A549 (cell line): ENCODE data around the gene ALS2. TPM values are rescaled to one million over a fixed set of nuclear protein-coding genes. Genes with fewer than 3 reads are reported as not detected.

Experiments
- ATAC-seq, 2 experiments: fragments of 200-7000 bp in 1 of 2; fragments of >200 bp in 1 of 2; cut with Nextera tagmentation in 1 of 2; cut with Tn5 transposase in 1 of 2; 3 replicates each; pipeline versions ENCODE4 v1.8.0 to v1.9.1; 2018 to 2020; ENCODE audit warnings: mild to moderate bottlenecking in 1 of 2, moderate library complexity in 1 of 2
- CTCF ChIA-PET: fragments of 300-600 bp; sonication (Branson Sonifier 250); formaldehyde crosslinking; extraction: SDS; loops from one replicate; lab custom pipeline; 2021; ENCODE audit warnings: antibody characterized with exemption, inconsistent platforms; lab: Yijun Ruan, JAX
- POLR2A ChIA-PET: fragments of 350-600 bp; formaldehyde crosslinking; extraction: SDS; loops from one replicate; lab custom pipeline; 2021; ENCODE audit warnings: antibody characterized with exemption, inconsistent platforms; lab: Yijun Ruan, JAX
- DNase-seq, 2 experiments: peaks; one replicate each; pipeline versions ENCODE4 v3.0.0 to v3.0.0-alpha.2; 2011 to 2016; ENCODE audit warnings: low read depth in 1 of 2, low spot score in 1 of 2
- FAIRE-seq: peaks from 2 replicates; lab custom pipeline; 2011; peaks lifted over from hg19 to GRCh38; lab: Jason Lieb, UNC
- H3K27ac ChIP-seq, 2 experiments: fragments of >200 bp; sonication (Bioruptor Twin); formaldehyde crosslinking; 3 replicates each; pipeline ENCODE4 v1.5.1; 2016 to 2017
- H3K4me1 ChIP-seq: fragments of >200 bp; sonication (Bioruptor Twin); formaldehyde crosslinking; 3 replicates; pipeline ENCODE4 v1.6.1; 2016
- H3K4me2 ChIP-seq: fragments of >200 bp; sonication (Bioruptor Twin); formaldehyde crosslinking; 3 replicates; pipeline ENCODE4 v1.6.1; 2016
- H3K4me3 ChIP-seq: fragments of >200 bp; sonication (Bioruptor Twin); formaldehyde crosslinking; 3 replicates; pipeline ENCODE4 v1.5.1; 2016
- H3K9me3 ChIP-seq: fragments of >200 bp; sonication (Bioruptor Twin); formaldehyde crosslinking; 3 replicates; pipeline ENCODE4 v1.6.1; 2016
- ATOH8 ChIP-seq: fragments of 250-450 bp; sonication (Bioruptor Pico); IDR thresholded peaks from 2 replicates; pipeline ENCODE4 v1.5.0; 2020; ENCODE audit warnings: low read depth, mild to moderate bottlenecking, moderate library complexity
- CHD2 ChIP-seq: fragments of 150-350 bp; IDR thresholded peaks from 2 replicates; pipeline ENCODE4 v1.6.1; 2014; ENCODE audit warnings: low read length; ENCODE audit not compliant: partially characterized antibody
- CHD4 ChIP-seq: fragments of 200-600 bp; sonication (generic); IDR thresholded peaks from 2 replicates; pipeline ENCODE4 v1.6.1; 2016; ENCODE audit warnings: antibody characterized with exemption, mild to moderate bottlenecking, borderline replicate concordance
- CTCF ChIP-seq: fragments of >200 bp; sonication (Bioruptor Twin); formaldehyde crosslinking; IDR thresholded peaks from 3 replicates; pipeline ENCODE4 v1.5.1; 2016
- EHF ChIP-seq: fragments of 250-450 bp; sonication (Bioruptor Pico); IDR thresholded peaks from 2 replicates; pipeline ENCODE4 v1.5.0; 2020; ENCODE audit warnings: mild to moderate bottlenecking
- FOSB ChIP-seq: fragments of 250-450 bp; sonication (Bioruptor Pico); IDR thresholded peaks from 2 replicates; pipeline ENCODE4 v1.5.0; 2020; ENCODE audit warnings: mild to moderate bottlenecking, moderate library complexity
- FOSL2 ChIP-seq, 2 experiments: fragments of 450-650 bp in 1 of 2; fragments of >200 bp in 1 of 2; sonication (Bioruptor Twin) in 1 of 2; formaldehyde crosslinking; IDR thresholded peaks; 2 replicates each; pipeline versions ENCODE4 v1.5.0 to v1.6.1; 2016 to 2020; ENCODE audit warnings: mild to moderate bottlenecking in 1 of 2, moderate library complexity in 1 of 2
- HDAC2 ChIP-seq: fragments of 200-600 bp; sonication (generic); IDR thresholded peaks from 2 replicates; pipeline ENCODE4 v1.6.1; 2016
- JUN ChIP-seq, 2 experiments: fragments of >200 bp; sonication (Bioruptor Twin); formaldehyde crosslinking; IDR thresholded peaks; 2 replicates in 1 of 2; 3 replicates in 1 of 2; pipeline ENCODE4 v1.6.1; 2016 to 2017
- KDM1A ChIP-seq: fragments of 200-600 bp; sonication (generic); IDR thresholded peaks from 2 replicates; pipeline ENCODE4 v1.6.1; 2016; ENCODE audit warnings: low read depth, mild to moderate bottlenecking
- MYC ChIP-seq: IDR thresholded peaks from 2 replicates; pipeline ENCODE4 v1.6.1; 2012; ENCODE audit warnings: mild to moderate bottlenecking, inconsistent platforms, low read length, improper control_type of control experiment, borderline replicate concordance
- POLR2A ChIP-seq: IDR thresholded peaks from 2 replicates; pipeline ENCODE4 v1.6.1; 2012; ENCODE audit warnings: mild to moderate bottlenecking, low read length
- RAD21 ChIP-seq, 2 experiments: fragments of >200 bp in 1 of 2; sonication (Bioruptor Twin) in 1 of 2; formaldehyde crosslinking in 1 of 2; IDR thresholded peaks in 1 of 2; conservative IDR thresholded peaks in 1 of 2; 2 replicates in 1 of 2; 3 replicates in 1 of 2; pipeline ENCODE4 v1.6.1; 2012 to 2018; ENCODE audit warnings: inconsistent platforms in 1 of 2
- RFX5 ChIP-seq: fragments of 450-650 bp; IDR thresholded peaks from 2 replicates; pipeline ENCODE4 v1.7.1; 2014; ENCODE audit warnings: antibody characterized with exemption, mild to moderate bottlenecking, moderate library complexity
- TP53 ChIP-seq: fragments of 250-450 bp; sonication (Bioruptor Pico); IDR thresholded peaks from 2 replicates; pipeline ENCODE4 v1.5.0; 2021; ENCODE audit warnings: mild to moderate bottlenecking, moderate library complexity
- USF2 ChIP-seq: fragments of 450-650 bp; IDR thresholded peaks from 2 replicates; pipeline ENCODE4 v1.6.1; 2014; ENCODE audit warnings: antibody characterized with exemption
- ZNF302 ChIP-seq: fragments of 250-450 bp; sonication (Bioruptor Pico); IDR thresholded peaks from 2 replicates; pipeline ENCODE4 v1.9.0; 2021; ENCODE audit warnings: inconsistent platforms, mild to moderate bottlenecking, moderate library complexity
- WGBS: methylation state at CpG from one replicate; pipeline ENCODE4 v1.1.6; 2017; ENCODE audit errors: missing lambda C conversion rate; 5-methylcytosine and 5-hydroxymethylcytosine counted together
- polyA plus RNA-seq, 4 experiments: library from polyadenylated mRNA; depleted of rRNA in 3 of 4; stranded (reverse); fragments of >200 nt; fragmentation: RNase III in 1 of 4; extraction: RNeasy Plus Mini Kit Qiagen cat#74134 plus additional on column Dnase treatment in 1 of 4; gene quantifications; 2 replicates in 3 of 4; 3 replicates in 1 of 4; pipeline ENCODE4 v1.2.3, GENCODE V29; 2011 to 2017
- TF ChIP-seq, protein P1 (sequence below): fragments of >200 bp; sonication (Bioruptor Twin); formaldehyde crosslinking; IDR thresholded peaks from 3 replicates; pipeline ENCODE4 v1.6.1; 2016

The ALS2 gene
- polyA plus RNA-seq, 2 of the 4 experiments (the other 2 are of a cell fraction), result 18.1 to 23.3 TPM

GRCh38 chr2:201709747-201710146, 71.0 kb downstream of the ALS2 start:
- WGBS, result 82% methylated on average over 5 of the region's 5 CpGs
- DNase-seq, result no peak
- no peak overlapping the region for H3K4me2 ChIP-seq
- no peak for ATAC-seq
- no peaks in the 10 kb centered on the region for H3K9me3 ChIP-seq
- TF ChIP-seq ATOH8 (CRISPR knock-in tag) (no peak), ZNF302 (CRISPR knock-in tag) (no peak), KDM1A (no peak), POLR2A (no peak), FOSB (CRISPR knock-in tag) (no peak), TP53 (CRISPR knock-in tag) (no peak)
- H3K4me3 ChIP-seq, result no peak overlapping the region
- H3K27ac ChIP-seq, result no peak overlapping the region
- POLR2A ChIA-PET, result interaction anchor here (0.8 kb wide), 1 partner anchor 258 kb away, joined by 3 read pairs; the partner anchor contains the start of genes STRADB and TRAK2
- no peaks in the 10 kb centered on the region for H3K4me1 ChIP-seq
- no peak for FAIRE-seq
- CTCF ChIA-PET, result interaction anchor here (0.6 to 2.3 kb wide), 4 partner anchors 12 to 1585 kb away, joined by 3 to 7 read pairs (median 3); partner anchors contain the start of gene MPP4

DNA sequence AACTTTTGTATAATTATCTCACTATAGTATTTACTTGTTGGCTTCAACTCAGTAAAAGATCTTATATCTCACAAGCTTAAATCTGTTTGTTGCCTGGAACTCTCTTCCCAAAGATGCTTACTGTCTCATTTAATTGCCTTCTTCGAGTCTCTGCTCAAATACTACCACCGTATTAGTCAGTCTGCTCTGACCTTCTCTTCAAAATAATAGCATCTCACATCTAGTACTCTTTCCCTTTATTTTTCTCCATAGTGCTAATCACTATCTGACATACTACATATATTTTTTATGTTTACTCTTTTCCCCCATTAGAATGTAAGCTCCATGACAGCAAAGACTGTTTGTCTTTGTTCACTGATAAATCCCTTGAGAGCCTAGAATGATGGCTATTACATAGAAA, 71.7 kb downstream of the ALS2 start:
- H3K9me3 ChIP-seq, result no peaks in the 10 kb centered on the region
- WGBS, result 42% methylated on average over 2 of the region's 2 CpGs
- no peak overlapping the region for H3K27ac ChIP-seq
- TF ChIP-seq JUN (IDR thresholded peaks at IDR 0.05) (no peak), HDAC2 (no peak), ATOH8 (CRISPR knock-in tag) (no peak), RAD21 (conservative IDR thresholded peaks at IDR 0.05 in 1 of 2, IDR thresholded peaks at IDR 0.05 in 1 of 2) (no peak), USF2 (no peak), RFX5 (no peak), CHD4 (no peak), EHF (CRISPR knock-in tag) (no peak), FOSL2 (IDR thresholded peaks at IDR 0.05) (no peak), FOSL2 (CRISPR knock-in tag; IDR thresholded peaks at IDR 0.05) (no peak)
- TF ChIP-seq, protein P1, sequence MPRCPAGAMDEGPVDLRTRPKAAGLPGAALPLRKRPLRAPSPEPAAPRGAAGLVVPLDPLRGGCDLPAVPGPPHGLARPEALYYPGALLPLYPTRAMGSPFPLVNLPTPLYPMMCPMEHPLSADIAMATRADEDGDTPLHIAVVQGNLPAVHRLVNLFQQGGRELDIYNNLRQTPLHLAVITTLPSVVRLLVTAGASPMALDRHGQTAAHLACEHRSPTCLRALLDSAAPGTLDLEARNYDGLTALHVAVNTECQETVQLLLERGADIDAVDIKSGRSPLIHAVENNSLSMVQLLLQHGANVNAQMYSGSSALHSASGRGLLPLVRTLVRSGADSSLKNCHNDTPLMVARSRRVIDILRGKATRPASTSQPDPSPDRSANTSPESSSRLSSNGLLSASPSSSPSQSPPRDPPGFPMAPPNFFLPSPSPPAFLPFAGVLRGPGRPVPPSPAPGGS, result no peak
- TF ChIP-seq, all 56 proteins: peak for 0
- ChIA-PET CTCF (interaction anchor here (0.6 to 2.3 kb wide), 3 partner anchors 11 to 1586 kb away, joined by 3 to 7 read pairs (median 4); partner anchors contain the start of gene MPP4), POLR2A (interaction anchor here (0.8 kb wide), 1 partner anchor 258 kb away, joined by 3 read pairs; the partner anchor contains the start of genes STRADB and TRAK2)
- H3K4me1 ChIP-seq, result no peaks in the 10 kb centered on the region
- no peak for FAIRE-seq
- no peak for ATAC-seq
- no peak overlapping the region for H3K4me3 ChIP-seq
- H3K4me2 ChIP-seq, result no peak overlapping the region
- no peak for DNase-seq

DNA sequence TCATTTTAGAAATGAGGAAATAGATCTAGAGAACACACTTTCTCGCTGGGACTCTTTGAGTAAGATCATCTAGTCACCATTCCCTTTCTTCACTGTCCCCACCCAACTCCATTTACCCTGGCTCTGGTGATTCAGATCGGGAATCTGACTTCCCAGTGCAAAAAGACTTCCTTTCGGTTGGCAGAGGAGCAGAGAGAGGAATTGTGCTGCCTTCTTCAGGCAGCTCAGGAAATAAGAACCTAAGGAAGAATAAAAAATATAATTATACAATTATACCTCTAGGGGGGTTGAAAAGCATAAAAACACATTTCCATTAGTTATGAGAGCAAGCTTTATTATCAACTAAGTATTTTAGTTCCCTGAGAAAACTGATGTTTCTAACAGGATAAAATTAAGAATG, 73.0 kb downstream of the ALS2 start:
- Histone ChIP-seq H3K9me3 (no peaks in the 10 kb centered on the region), H3K4me1 (no peaks in the 10 kb centered on the region), H3K4me3 (no peak overlapping the region), H3K27ac (no peak overlapping the region), H3K4me2 (no peak overlapping the region)
- CTCF ChIA-PET, result interaction anchor here (1.1 to 2.3 kb wide), 2 partner anchors 10 to 22 kb away, joined by 3 to 7 read pairs; partner anchors contain the start of gene MPP4
- FAIRE-seq (no peak), ATAC-seq (peak in 1 of 2 experiments; percentile 60; a peak in 3 of 6 replicates), DNase-seq (peak in 1 of 2 experiments; percentile 9)
- no peak for TF ChIP-seq CHD2
- peak; percentile 22 to 38; a peak in 3 of 5 replicates for TF ChIP-seq RAD21 (conservative IDR thresholded peaks at IDR 0.05 in 1 of 2, IDR thresholded peaks at IDR 0.05 in 1 of 2)
- no peak for TF ChIP-seq RFX5
- no peak for TF ChIP-seq MYC
- TF ChIP-seq CTCF, result peak; percentile 19; the same call in 2 of the 3 replicates
- no peak for TF ChIP-seq CHD4
- 64% methylated on average over 3 of the region's 3 CpGs for WGBS
- POLR2A ChIA-PET, result no interaction called here
